Measurements from ENCODE around the gene PLA2G5.
"Not testable (repeated sequence)": the region's sequence is repeated elsewhere in the genome, so short reads cannot be mapped to it uniquely, and the experiment has no call there.

PLA2G5 gene, protein sequence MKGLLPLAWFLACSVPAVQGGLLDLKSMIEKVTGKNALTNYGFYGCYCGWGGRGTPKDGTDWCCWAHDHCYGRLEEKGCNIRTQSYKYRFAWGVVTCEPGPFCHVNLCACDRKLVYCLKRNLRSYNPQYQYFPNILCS

DNA sequence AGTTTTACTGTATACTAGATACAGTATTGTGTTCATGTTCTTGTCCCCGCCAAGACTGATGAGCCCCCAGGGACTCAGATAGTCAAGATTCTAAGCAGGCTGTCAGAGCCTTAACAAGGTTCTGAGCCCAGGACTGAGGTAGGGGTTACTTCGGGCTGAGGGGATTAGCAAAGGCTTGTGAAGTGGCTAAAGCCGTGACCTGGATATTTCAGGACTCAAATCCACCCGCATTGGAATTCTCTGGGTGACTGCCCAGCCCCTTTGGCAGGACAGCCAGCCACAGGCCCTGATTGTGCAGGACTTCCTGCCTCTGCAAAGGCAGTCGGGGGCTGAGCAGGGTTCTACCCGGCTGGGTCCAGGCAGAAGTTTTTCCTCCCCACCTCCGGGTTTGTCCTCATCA, at the start of gene PLA2G5:
TSS of gene PLA2G5 (plus strand) at position 321 of the 400 bp plus-strand sequence. CDS start 14,637 bp downstream, outside the sequence.
- FAIRE-seq = no peak

DNA sequence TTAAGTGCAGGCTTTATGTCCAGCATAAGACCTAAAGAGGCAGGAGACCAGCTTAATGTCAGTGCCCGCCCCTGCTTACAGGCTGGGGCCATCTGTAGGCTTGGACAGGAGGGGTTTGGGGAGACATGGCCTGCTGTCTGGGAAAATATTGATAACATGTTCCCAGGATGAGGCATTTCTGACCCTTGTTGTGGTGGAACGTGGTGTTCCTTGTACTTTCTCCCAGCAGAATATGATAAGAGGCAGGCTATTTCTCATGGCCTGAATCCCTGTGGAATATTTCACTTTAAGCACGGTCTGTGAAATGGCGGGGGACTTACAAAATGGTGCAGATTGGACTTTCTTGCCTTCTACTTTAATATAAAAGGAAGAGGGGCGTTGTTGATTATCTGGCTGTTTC, 41.9 kb upstream of the PLA2G5 start:
- no peak for FAIRE-seq

DNA sequence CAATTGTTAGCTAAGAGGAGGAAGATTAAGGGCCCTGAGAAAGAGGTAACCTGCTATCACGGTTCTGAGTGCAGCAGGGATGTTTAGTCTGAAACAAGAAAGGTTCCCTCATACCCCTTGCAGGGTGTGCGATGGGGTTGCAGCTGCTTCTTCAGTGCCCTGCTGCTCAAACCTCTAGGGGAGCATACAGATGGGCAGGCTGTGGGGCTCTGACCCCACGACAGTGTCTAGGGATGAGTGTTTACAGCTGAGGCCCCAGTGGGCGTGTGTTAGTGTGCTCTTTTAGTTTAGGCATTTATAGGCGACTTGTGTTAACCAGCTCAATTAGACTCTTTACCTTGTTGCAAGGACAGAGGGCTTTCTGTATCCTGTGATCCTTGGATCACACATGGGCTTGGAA, 41.3 kb upstream of the PLA2G5 start:
- no peak for FAIRE-seq

DNA sequence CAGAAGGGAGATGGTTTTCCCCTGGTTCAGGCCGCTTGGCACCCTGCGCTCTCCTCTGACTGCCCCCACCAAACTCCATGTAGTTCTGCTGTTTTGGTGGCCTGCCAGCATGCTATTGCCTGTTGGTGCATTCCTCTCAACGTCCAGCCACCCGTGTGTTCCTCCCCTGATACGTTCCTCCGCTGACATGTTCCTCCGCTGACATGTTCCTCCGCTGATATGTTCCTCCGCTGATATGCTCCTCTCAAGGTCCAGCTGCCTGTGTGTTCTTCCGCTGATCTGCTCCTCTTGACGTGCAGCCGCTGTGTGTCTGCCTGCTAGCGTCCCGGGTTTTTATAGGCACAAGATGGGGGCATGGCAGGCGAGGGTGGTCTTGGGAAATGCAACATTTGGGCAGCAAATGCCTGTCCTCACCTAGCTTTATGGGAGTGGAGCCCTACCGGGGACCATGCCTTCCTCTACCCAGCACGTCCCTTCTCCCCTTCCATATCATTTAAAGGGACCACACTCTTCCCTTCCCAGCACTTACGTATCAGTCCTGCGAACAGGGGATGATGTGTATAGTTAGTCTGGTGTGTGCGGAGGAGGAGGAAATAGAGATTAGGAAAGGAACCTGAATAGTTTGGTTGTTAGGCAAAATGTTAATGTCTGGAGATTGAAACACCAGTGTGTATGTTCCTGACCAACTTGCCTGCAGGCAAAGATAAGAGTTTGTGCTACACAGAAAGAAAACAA, 40.6 kb upstream of the PLA2G5 start:
- no peak for FAIRE-seq

DNA sequence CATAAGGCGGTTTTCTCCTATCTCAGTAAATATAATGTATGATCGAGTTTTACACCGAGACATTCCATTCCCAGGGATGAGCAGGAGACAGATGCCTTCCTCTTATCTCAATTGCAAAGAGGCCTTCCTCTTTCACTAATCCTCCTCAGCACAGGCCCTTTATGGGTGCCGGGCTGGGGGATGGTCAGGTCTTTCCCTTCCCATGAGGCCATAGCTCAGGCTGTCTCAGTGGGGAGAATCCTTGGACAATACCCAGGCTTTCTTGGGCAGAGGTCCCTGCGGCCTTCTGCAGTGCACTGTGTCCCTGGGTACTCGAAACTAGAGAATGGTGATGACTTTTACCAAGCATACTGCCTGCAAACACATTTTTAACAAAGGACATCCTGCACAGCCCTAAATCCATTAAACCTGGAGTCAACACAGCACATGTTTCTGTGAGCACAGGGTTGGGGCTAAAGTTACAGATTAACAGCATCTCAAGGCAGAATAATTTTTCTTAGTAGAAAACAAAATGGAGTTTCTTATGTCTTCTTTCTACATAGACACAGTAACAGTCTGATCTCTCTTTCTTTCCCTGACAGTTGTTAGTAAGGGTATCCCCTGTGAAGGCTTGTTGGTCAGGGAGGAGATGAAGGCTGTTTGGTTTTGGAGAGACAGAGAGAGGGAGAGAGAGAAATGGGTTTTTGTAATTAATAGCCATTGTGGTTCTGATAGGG, 39.4 kb upstream of the PLA2G5 start:
- FAIRE-seq = not testable (repeated sequence)

DNA sequence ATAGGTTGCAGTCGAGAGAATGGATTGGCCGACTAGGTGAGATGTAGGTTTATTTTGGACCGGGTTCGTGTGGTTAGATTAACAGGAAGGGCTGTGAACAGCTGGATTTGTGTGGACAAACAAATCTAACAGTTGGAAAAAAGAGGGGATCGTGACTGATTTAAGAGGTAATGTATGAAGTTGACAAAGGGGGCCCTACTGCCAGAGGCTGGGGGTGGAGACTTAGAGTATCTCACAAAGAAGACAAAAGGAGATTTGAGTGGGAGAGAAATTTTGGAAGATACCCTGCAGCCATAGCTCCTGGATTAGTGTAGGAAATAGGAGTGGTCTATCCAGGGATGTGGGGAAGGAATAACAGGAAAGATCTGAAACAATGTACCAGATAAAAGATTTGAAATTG, 38.8 kb upstream of the PLA2G5 start:
- FAIRE-seq = no peak

DNA sequence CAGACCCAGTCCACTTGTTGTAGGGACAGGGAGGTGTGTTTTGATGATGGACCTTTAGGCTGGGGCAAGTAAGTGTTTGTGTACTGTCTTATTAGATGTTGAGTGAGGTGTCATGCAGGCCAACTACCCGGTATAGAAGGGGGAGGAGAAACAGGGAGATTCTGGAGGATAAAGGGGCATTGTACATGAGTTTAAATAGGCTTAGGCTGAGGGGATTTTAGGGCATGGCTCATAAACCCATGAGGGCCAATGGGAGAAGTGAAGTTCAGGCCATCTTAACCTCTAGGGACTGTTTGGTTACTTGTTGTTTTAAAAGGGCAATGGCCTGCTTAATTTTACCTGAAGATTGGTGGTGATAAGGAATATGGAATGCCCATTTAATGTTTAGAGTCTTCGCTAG, 38.2 kb upstream of the PLA2G5 start:
- FAIRE-seq = no peak

DNA sequence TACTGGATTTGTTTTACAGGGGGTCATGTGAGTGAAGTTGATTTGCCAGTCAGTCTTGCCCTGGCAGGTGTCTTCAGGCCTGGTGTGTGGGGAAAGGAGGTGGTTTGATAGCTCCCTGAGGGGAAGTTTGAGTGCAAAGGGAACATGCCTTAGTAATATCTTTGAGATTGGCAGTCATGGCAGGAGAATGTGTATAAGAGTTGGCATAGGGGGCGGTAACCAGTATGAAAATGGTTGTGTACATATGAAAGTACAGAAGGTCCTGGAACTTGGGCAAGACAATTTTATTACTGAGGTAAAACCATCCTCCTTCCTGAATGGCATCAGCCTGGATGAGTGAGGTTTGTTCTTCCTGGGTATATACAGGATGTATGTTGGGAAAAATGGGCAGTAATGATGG, 37.6 kb upstream of the PLA2G5 start:
- no peak for FAIRE-seq

DNA sequence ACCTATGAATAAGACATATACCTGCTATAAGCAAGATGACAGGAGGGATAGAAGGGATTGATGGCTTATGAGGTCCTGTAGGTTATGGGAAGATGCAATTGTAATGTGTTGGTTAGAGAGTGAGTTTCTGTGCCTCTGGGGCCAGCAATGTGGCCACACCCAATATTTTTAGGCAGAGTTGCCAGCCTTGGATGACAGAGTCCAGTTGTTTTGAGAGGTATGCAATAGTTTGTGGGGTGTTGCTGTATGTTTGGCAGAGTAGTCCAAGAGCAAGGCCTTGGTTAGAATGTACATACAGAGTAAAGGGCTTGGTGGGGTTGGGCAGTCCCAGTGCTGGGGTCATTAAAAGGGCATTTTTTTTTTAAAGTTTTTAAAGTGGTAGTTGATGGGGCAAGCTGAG, 36.6 kb upstream of the PLA2G5 start:
- FAIRE-seq = no peak

DNA sequence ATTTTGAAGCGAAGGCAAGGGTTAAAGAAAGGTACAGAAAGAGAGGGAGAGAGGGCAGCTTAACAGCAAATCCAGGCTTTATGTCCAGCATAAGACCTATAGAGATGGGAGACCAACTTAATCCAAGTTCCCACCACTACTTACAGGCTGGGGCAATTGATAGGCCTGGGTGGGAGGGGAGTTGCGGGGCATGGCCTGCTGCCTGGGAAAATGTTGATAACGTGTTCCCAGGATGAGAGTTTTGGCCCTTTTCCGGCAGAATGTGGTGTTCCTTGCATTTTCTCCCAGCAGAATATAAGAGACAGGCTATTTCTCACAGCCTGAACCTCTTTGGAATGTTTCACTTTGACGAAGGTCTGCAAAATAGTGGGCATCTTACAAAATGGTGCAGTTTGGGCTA, 34.9 kb upstream of the PLA2G5 start:
- FAIRE-seq = no peak

DNA sequence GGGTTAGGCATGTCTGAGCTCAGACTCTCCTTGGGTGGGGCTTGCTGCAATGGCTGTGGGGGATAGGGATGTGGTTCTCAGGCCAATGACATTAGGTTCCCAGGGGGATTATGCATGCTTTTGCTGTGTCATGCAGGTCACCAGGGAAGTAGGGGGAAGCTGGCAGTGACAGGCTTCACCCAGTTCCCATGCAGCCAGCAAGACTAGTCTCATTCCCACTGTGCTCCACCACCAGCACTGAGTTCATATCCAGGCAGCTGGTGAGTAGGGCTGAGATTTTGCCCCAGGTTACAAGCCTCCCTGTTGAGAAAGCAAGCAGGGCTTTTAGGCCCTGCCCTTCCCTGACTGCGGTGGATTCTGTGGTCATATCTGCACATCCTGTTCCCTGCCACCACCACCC, 32.1 kb upstream of the PLA2G5 start:
- FAIRE-seq = no peak

DNA sequence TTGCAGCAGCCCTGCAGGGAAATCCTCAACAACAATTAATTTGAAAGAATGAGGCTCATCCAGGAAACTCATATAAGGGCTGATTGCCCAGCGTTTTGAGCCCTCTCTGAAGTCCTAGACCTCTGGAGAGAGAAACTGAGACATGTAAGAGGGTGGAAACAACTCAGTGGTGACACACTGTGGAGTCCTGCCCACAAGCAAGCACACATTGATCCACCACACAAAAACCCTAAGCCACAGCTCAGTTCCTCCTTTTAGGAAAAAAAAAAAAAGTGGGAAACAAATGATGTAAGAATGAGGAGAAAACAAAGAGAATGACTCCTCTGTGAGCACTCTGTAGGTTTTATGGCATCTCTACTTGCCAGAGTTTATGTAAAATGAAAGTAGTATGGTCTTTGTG, 22.9 kb upstream of the PLA2G5 start:
- no peak for FAIRE-seq

DNA sequence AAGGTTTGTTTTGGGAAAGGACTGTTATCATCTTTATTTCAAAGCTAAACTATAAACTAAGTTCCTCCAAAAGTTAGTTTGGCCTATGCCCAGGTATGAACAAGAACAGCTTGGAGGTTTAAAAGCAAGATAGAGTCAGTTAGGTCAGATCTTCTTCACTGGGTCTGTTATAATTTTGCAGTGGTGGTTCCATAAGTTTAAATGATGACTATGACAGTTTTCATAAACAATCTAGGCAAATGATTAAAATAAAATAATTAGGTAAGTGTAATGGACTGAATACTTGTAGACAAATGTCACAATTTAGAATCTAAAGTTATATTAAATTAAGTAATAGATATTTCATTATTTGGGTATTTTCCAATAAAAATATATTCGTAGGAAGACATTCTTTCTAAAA, 21.4 kb upstream of the PLA2G5 start:
- no peak for FAIRE-seq

DNA sequence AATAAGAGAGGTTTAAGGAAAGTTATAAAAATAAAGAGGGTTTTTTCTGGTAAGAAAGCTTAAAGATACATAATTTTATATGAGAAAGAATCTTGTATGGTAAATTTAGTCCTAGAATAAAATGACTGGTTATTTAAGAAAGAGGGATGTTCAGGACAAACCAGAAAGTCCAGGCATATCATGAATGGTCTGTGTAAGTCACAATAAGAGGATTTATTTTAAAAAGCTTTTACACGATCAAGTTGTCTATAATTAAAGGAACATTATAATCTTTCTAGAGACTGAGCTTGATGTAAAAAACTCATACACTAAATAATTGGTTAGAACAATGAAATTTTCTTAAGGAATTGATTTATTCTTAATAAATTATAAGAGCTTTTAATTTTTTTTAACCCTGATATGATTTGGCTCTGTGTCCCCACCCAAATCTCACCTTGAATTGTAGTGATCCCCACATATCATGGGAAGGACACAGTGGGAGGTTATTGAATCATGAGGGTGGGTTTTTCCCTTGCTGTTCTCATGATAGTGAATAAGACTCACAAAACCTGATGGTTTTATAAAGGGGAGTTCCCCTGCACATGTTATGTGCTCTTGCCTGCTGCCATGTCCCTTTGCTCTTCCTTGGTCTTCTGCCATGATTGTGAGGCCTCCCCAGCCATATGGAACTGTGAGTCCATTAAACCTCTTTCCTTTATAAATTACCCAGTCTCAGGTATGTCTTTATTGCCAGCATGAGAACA, 20.8 kb upstream of the PLA2G5 start:
- not testable (repeated sequence) for FAIRE-seq

DNA sequence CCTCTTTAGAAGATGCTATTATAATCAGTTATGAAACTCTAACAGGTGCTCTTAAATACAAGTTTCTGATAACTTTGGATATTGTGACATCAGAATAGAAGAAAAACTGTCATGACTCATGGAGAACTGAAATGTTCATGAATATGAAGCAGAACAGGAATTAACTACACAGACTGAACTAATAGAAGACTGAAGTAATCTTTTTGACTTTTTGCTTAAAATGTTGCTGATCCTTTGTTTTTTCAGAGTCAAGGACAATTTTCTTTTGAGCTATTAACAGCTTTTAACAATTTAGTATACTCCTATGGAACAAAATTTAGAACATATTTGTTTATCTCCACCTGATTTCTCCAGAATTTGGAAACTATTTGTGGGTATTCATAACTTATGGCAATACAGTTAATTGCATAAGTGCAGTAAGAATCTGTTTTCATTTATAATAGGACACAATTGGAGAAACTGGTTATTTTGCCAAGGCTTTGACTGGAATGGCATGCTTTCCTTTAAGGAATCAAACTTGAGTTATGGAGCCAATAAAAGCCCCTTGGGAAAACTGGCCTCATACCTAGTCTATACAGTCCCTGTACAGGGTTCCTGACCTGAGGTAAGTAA, 18.7 kb upstream of the PLA2G5 start:
- FAIRE-seq = peak; percentile 21

DNA sequence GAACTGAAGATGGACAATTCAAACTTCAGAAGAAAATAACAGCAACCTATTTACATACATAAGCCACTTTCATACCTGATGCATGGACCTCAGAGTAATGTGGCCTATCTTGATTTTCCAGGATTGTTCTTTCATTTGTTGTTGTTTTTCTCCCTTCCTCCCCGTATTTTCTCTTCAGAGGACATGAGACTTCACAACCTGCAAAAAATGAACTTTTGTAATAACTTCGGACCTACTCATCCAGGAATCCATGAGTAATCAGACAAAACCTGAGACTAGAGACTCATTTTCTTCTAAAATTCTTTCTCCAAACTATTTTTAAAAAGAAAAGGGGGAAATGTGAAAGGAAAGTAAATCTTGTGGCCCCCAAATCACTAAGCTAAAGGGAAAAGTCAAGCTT, 17.6 kb upstream of the PLA2G5 start:
- FAIRE-seq = no peak

DNA sequence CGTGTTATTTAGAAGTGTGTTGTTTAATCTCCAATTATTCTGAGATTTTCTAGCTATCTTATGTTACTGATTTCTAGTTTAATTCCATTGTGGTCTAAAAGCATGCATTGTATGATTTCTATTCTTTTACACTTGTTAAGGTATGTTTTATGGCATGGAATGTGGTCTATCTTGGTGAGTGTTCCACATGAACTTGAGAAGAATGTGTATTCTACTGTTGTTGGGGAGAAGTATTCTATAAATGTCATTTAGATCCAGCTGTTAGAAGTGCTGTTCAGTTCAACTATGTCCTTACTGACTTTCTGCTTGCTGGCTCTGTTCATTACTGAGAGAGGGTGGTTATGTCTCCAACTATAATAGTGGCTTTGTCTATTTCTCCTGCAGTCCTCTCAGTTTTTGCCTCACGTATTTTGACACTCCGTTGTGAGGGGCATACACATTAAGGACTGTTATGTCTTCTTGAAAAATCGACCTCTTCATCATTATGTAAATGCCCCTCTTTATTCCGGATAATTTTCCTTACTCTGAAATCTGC, 12.0 kb upstream of the PLA2G5 start:
- no peak for FAIRE-seq

DNA sequence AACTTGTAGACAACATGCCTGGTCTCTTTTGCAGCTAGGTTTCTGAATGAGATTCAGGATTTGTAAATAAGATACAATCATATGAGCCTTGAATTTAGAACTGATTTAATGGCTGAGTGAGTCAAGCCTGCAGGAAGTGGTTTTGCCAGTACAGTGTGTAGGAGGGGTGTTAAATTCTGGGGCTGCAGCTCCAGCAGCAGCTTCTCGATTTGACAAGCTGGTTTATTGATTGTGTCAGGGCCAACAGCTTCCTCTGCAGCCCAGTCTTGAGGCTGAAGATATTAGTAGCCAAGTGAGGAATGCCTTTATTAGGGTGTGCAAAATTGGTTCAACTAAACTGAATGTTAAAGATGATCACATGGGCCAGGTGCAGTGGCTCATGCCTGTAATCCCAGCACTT, 11.5 kb upstream of the PLA2G5 start:
- no peak for FAIRE-seq

DNA sequence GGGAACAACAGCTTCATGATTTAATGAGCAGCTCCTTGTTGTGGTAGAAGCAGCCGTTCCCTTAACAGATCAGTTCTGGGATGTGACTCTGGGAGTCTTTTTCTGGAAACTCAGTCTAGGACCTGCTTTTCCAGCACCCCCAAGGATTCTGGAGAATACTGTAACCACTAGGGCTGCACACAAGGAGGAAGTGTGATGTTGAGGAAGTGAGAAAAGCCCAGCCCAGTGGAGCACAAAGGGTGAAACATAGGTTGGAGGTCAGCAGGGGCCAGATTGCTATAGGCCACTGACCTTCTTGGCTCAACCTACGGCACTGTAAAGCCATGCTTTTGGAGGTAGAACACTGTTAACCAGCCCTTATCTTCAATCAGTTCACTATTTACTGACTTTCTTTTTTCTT, 10.1 kb upstream of the PLA2G5 start:
- FAIRE-seq = no peak

DNA sequence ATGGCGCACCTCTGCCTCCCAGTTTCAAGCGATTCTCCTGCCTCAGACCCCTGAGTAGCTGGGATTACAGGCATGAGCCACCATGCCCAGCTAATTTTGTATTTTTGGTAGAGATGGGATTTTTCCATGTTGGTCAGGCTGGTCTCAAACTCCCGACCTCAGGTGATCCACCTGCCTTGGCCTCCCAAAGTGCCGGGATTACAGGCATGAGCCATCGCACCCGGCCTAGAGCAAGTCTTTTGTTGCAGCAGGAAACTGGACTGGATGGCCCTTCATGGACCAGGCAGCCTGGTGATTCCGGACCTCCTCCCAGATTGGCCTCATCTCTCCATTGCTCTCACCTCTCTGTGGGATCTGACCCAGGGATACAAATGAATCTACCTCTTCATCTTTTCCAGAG, 9.2 kb upstream of the PLA2G5 start:
- FAIRE-seq = not testable (repeated sequence)

DNA sequence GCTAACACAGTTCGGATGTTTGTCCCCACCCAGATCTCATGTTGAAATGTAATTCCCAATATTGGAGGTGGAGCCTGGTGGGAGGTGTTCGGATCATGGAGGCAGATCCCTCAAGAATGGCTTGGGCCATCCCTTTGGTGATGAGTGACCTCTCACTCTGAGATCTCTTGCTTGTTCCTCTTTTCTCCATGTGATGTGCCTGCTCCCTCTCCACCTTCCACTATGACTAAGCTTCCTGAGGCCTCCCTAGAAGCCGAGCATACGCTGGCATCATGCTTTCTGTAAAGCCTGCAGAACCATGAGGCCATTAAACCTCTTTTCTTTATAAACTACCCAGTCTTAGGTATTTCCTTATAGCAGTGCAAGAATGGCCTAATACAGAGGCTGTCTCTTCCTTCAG, 8.1 kb upstream of the PLA2G5 start:
- FAIRE-seq = no peak

DNA sequence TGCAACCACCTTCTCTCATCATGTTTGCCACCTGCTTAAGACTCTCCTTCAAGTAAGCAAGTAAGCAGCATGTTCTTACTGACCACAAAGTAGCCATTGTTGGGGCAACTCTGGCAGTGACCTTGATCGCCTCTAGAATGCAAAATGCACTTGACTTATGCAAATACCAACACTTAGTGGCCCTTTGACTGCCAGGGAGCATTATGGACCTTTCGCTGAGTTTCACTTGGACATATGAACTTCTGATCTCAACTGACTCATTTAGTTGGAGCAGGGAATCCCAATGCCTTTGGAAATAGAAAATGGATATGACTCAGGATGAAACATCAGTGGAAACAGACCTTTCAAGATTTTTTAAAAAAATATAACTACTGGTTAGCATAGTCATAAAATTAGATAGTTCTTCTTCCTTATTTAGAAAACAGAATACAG, 6.1 kb upstream of the PLA2G5 start:
- no peak for FAIRE-seq

DNA sequence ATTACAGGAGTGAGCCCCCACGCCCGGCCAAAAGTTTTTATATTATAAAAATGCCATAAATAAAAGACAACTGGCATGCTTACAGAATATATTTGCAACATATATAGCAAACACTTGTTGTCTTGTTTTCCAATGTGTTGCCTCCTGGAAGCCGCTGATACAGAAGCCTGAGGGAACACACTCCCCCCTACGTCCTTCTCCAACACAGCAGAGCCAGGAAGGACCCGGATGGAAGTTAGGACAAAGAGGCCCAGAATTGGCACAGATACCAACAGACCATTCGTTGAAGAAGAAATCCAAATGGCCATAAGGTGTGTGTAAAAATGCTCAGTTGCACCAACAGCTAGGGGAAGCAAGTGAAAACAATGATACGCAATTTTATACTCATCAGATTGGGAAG, 1.3 kb upstream of the PLA2G5 start:
- FAIRE-seq = no peak

Data from endometrium (tissue), 2 donors.